HEK293 (cell line): Measurements from ENCODE around the gene SPEF1.

ENCODE experiments used
- ELK4 ChIP-seq: IDR thresholded peaks from 2 replicates; pipeline ENCODE4 v1.6.1; 2011; ENCODE audit warnings: mild to moderate bottlenecking, low read depth, low read length, borderline replicate concordance
- GLI2 ChIP-seq: fragments of 450-650 bp; formaldehyde crosslinking; IDR thresholded peaks from 2 replicates; pipeline ENCODE4; 2017; ENCODE audit warnings: missing biosample characterization, missing genetic modification characterization, low read depth, borderline replicate concordance
- HOXC10 ChIP-seq: sonication (generic); formaldehyde crosslinking; IDR thresholded peaks from 2 replicates; pipeline ENCODE4 v1.8.1; 2023; ENCODE audit warnings: mild to moderate bottlenecking, missing genetic modification reagents
- KLF8 ChIP-seq: fragments of 450-650 bp; formaldehyde crosslinking; IDR thresholded peaks from 2 replicates; pipeline ENCODE4 v1.5.1; 2016; ENCODE audit warnings: missing biosample characterization, missing genetic modification characterization
- MYNN ChIP-seq: fragments of 450-650 bp; formaldehyde crosslinking; IDR thresholded peaks from 2 replicates; pipeline ENCODE4 v1.5.1; 2016; ENCODE audit warnings: missing biosample characterization, missing genetic modification characterization, borderline replicate concordance
- OSR2 ChIP-seq: fragments of 450-650 bp; formaldehyde crosslinking; IDR thresholded peaks from 2 replicates; pipeline ENCODE4 v1.5.1; 2016; ENCODE audit warnings: missing biosample characterization, missing genetic modification characterization
- ZBTB11 ChIP-seq: fragments of 450-650 bp; formaldehyde crosslinking; conservative IDR thresholded peaks from 2 replicates; pipeline ENCODE4 v1.5.1; 2016; ENCODE audit warnings: low read depth, missing biosample characterization, missing genetic modification characterization
- ZBTB8A ChIP-seq: fragments of 450-650 bp; formaldehyde crosslinking; IDR thresholded peaks from 2 replicates; pipeline ENCODE4 v1.5.1; 2016; ENCODE audit warnings: missing biosample characterization, missing genetic modification characterization
- ZFP37 ChIP-seq: fragments of 450-650 bp; formaldehyde crosslinking; IDR thresholded peaks from 2 replicates; pipeline ENCODE4 v1.5.1; 2016; ENCODE audit warnings: missing biosample characterization, missing genetic modification characterization
- ZFP69B ChIP-seq: fragments of 450-650 bp; formaldehyde crosslinking; IDR thresholded peaks from 2 replicates; pipeline ENCODE4 v1.5.1; 2016; ENCODE audit warnings: missing biosample characterization, missing genetic modification characterization
- ZNF112 ChIP-seq: fragments of 450-650 bp; formaldehyde crosslinking; IDR thresholded peaks from 2 replicates; pipeline ENCODE4 v1.5.0; 2017; ENCODE audit warnings: missing biosample characterization, missing genetic modification characterization
- ZNF133 ChIP-seq: fragments of 450-650 bp; formaldehyde crosslinking; IDR thresholded peaks from 2 replicates; pipeline ENCODE4 v1.5.1; 2016; ENCODE audit warnings: missing biosample characterization, missing genetic modification characterization
- ZNF174 ChIP-seq: fragments of 450-650 bp; formaldehyde crosslinking; IDR thresholded peaks from 2 replicates; pipeline ENCODE4 v1.5.0; 2017; ENCODE audit warnings: missing biosample characterization, mild to moderate bottlenecking, missing genetic modification characterization
- ZNF24 ChIP-seq: fragments of 450-650 bp; formaldehyde crosslinking; IDR thresholded peaks from 2 replicates; pipeline ENCODE4 v1.5.1; 2016; ENCODE audit warnings: missing biosample characterization, missing genetic modification characterization
- ZNF350 ChIP-seq: fragments of 450-650 bp; formaldehyde crosslinking; IDR thresholded peaks from 2 replicates; pipeline ENCODE4 v1.5.0; 2017; ENCODE audit warnings: missing biosample characterization, mild to moderate bottlenecking, missing genetic modification characterization
- ZNF366 ChIP-seq: fragments of 450-650 bp; formaldehyde crosslinking; conservative IDR thresholded peaks from 2 replicates; pipeline ENCODE4 v1.5.1; 2016; ENCODE audit warnings: missing biosample characterization, missing genetic modification characterization
- ZNF513 ChIP-seq: fragments of 450-650 bp; IDR thresholded peaks from 2 replicates; pipeline ENCODE4 v1.5.1; 2018; ENCODE audit warnings: missing biosample characterization, missing genetic modification characterization
- ZNF521 ChIP-seq: fragments of 450-650 bp; formaldehyde crosslinking; IDR thresholded peaks from 2 replicates; pipeline ENCODE4 v1.5.1; 2017; ENCODE audit warnings: missing biosample characterization, mild to moderate bottlenecking, missing genetic modification characterization
- ZNF610 ChIP-seq: fragments of 450-650 bp; formaldehyde crosslinking; IDR thresholded peaks from 2 replicates; pipeline ENCODE4 v1.5.1; 2016; ENCODE audit warnings: missing biosample characterization, missing genetic modification characterization, borderline replicate concordance
- ZNF658 ChIP-seq: fragments of 450-650 bp; formaldehyde crosslinking; IDR thresholded peaks from 2 replicates; pipeline ENCODE4; 2016; ENCODE audit warnings: missing biosample characterization, missing genetic modification characterization
- ZNF677 ChIP-seq: fragments of 450-650 bp; IDR thresholded peaks from 2 replicates; pipeline ENCODE4 v1.5.0; 2018; ENCODE audit warnings: missing biosample characterization, mild to moderate bottlenecking, missing genetic modification characterization, moderate library complexity
- ZNF747 ChIP-seq: fragments of 450-650 bp; formaldehyde crosslinking; IDR thresholded peaks from 2 replicates; pipeline ENCODE4 v1.5.1; 2016; ENCODE audit warnings: missing biosample characterization, missing genetic modification characterization
- ZNF776 ChIP-seq: fragments of 450-650 bp; formaldehyde crosslinking; IDR thresholded peaks from 2 replicates; pipeline ENCODE4 v1.5.0; 2017; ENCODE audit warnings: missing biosample characterization, missing genetic modification characterization, borderline replicate concordance
- ZNF843 ChIP-seq: fragments of 450-650 bp; formaldehyde crosslinking; IDR thresholded peaks from 2 replicates; pipeline ENCODE4 v1.5.1; 2016; ENCODE audit warnings: missing biosample characterization, missing genetic modification characterization
- ZSCAN30 ChIP-seq: fragments of 450-650 bp; IDR thresholded peaks from 2 replicates; pipeline ENCODE4 v1.5.1; 2018; ENCODE audit warnings: missing biosample characterization, mild to moderate bottlenecking, missing genetic modification characterization, moderate library complexity
- TF ChIP-seq, protein P1 (sequence below): fragments of 450-650 bp; formaldehyde crosslinking; IDR thresholded peaks from 2 replicates; pipeline ENCODE4 v1.5.1; 2016; ENCODE audit warnings: missing biosample characterization, missing genetic modification characterization
- TF ChIP-seq, protein P2 (sequence below): fragments of 450-650 bp; formaldehyde crosslinking; IDR thresholded peaks from 2 replicates; pipeline ENCODE4 v1.5.1; 2017; ENCODE audit warnings: missing biosample characterization, missing genetic modification characterization
- TF ChIP-seq, protein P3 (sequence below): fragments of 450-650 bp; formaldehyde crosslinking; IDR thresholded peaks from 2 replicates; pipeline ENCODE4 v1.5.1; 2016; ENCODE audit warnings: missing biosample characterization, missing genetic modification characterization

Gene SPEF1

GRCh38 chr20:3768342-3769130, 12.7 kb downstream of the SPEF1 start (continued):
- TF ChIP-seq MYNN (tag by site-specific recombination) (peak; percentile 98), ZNF133 (no peak), ZNF521 (tag by site-specific recombination) (no peak), KLF8 (tag by site-specific recombination) (no peak), ZNF366 (tag by site-specific recombination) (0 out of 2 replicates have a peak, but pooled peaks have one; percentile 16), GLI2 (tag by site-specific recombination) (no peak), ELK4 (no peak), ZNF776 (tag by site-specific recombination) (no peak), ZNF174 (no peak), ZNF513 (tag by site-specific recombination) (no peak), ZNF350 (no peak), ZFP37 (tag by site-specific recombination) (no peak), HOXC10 (CRISPR knock-in tag) (no peak), OSR2 (tag by site-specific recombination) (peak; percentile 91), ZNF610 (tag by site-specific recombination) (no peak), ZFP69B (tag by site-specific recombination) (no peak; the same call in 1 of the 2 replicates), ZNF24 (tag by site-specific recombination) (no peak; the same call in 1 of the 2 replicates), ZNF112 (tag by site-specific recombination) (no peak), ZNF843 (tag by site-specific recombination) (no peak), ZNF677 (tag by site-specific recombination) (no peak), ZBTB8A (tag by site-specific recombination) (peak; percentile 9), ZNF747 (no peak), ZBTB11 (tag by site-specific recombination) (peak; percentile 71), ZNF658 (tag by site-specific recombination) (no peak), ZSCAN30 (tag by site-specific recombination) (0 out of 2 replicates have a peak, but pooled peaks have one; percentile 14)
- TF ChIP-seq, protein P1, sequence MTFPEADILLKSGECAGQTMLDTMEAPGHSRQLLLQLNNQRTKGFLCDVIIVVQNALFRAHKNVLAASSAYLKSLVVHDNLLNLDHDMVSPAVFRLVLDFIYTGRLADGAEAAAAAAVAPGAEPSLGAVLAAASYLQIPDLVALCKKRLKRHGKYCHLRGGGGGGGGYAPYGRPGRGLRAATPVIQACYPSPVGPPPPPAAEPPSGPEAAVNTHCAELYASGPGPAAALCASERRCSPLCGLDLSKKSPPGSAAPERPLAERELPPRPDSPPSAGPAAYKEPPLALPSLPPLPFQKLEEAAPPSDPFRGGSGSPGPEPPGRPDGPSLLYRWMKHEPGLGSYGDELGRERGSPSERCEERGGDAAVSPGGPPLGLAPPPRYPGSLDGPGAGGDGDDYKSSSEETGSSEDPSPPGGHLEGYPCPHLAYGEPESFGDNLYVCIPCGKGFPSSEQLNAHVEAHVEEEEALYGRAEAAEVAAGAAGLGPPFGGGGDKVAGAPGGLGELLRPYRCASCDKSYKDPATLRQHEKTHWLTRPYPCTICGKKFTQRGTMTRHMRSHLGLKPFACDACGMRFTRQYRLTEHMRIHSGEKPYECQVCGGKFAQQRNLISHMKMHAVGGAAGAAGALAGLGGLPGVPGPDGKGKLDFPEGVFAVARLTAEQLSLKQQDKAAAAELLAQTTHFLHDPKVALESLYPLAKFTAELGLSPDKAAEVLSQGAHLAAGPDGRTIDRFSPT (tag by site-specific recombination), result no peak
- TF ChIP-seq, protein P2, sequence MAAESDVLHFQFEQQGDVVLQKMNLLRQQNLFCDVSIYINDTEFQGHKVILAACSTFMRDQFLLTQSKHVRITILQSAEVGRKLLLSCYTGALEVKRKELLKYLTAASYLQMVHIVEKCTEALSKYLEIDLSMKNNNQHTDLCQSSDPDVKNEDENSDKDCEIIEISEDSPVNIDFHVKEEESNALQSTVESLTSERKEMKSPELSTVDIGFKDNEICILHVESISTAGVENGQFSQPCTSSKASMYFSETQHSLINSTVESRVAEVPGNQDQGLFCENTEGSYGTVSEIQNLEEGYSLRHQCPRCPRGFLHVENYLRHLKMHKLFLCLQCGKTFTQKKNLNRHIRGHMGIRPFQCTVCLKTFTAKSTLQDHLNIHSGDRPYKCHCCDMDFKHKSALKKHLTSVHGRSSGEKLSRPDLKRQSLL (tag by site-specific recombination), result no peak
- TF ChIP-seq, protein P3, sequence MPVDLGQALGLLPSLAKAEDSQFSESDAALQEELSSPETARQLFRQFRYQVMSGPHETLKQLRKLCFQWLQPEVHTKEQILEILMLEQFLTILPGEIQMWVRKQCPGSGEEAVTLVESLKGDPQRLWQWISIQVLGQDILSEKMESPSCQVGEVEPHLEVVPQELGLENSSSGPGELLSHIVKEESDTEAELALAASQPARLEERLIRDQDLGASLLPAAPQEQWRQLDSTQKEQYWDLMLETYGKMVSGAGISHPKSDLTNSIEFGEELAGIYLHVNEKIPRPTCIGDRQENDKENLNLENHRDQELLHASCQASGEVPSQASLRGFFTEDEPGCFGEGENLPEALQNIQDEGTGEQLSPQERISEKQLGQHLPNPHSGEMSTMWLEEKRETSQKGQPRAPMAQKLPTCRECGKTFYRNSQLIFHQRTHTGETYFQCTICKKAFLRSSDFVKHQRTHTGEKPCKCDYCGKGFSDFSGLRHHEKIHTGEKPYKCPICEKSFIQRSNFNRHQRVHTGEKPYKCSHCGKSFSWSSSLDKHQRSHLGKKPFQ, result no peak
